GM12878 (cell line): ENCODE results near the gene NCBP2. TPM values are rescaled to one million over a fixed set of nuclear protein-coding genes. Genes with fewer than 3 reads are reported as not detected.

Experiments
- ATAC-seq: fragments of 200-7000 bp; cut with Tn5 transposase; 3 replicates; pipeline ENCODE4 v1.9.1; 2020; ENCODE audit warnings: mild to moderate bottlenecking, moderate library complexity
- BruUV-seq: library from RNA; stranded (reverse); fragments of 400-500 nt; replicated peaks from 2 replicates; lab custom pipeline; 2021; lab: Mats Ljungman, UMichigan
- CTCF ChIA-PET: fragments of 300-600 bp; sonication (Branson Sonifier 250); formaldehyde crosslinking; extraction: SDS; loops from one replicate; lab custom pipeline; 2021; ENCODE audit warnings: inconsistent platforms; lab: Yijun Ruan, JAX
- POLR2A ChIA-PET: fragments of 350-600 bp; formaldehyde crosslinking; extraction: SDS; loops from one replicate; lab custom pipeline; 2021; ENCODE audit warnings: inconsistent platforms; lab: Charles Lee
- RAD21 ChIA-PET: fragments of 300-600 bp; sonication (Branson Sonifier 250); formaldehyde crosslinking; loops from one replicate; lab custom pipeline; 2023; ENCODE audit warnings: antibody characterized with exemption; ENCODE audit not compliant: unreplicated experiment; lab: Charles Lee
- SMC1A ChIA-PET: fragments of 300-600 bp; sonication (Branson Sonifier 250); formaldehyde crosslinking; loops from one replicate; lab custom pipeline; 2023; ENCODE audit not compliant: unreplicated experiment, uncharacterized antibody; lab: Charles Lee
- DNase-seq: peaks from one replicate; pipeline ENCODE4 v3.0.0-alpha.2; 2011; ENCODE audit warnings: low read depth, low spot score
- FAIRE-seq: peaks from 3 replicates; lab custom pipeline; 2011; peaks lifted over from hg19 to GRCh38; lab: Jason Lieb, UNC
- H2AFZ ChIP-seq: 2 replicates; pipeline ENCODE4 v1.6.0; 2011; ENCODE audit warnings: low read depth, low read length, control low read depth; ENCODE audit not compliant: control insufficient read depth
- H3K27ac ChIP-seq: 2 replicates; pipeline ENCODE4 v1.5.1; 2011; ENCODE audit warnings: control low read depth; ENCODE audit not compliant: control insufficient read depth, insufficient read depth
- H3K27me3 ChIP-seq, 2 experiments: replicated peaks in 1 of 2; 2 replicates each; pipeline versions ENCODE4 v1.6.0 to v1.6.1; 2011; ENCODE audit warnings: low read length in 1 of 2; ENCODE audit not compliant: control insufficient read depth in 2 of 2, insufficient read depth in 2 of 2
- H3K36me3 ChIP-seq, 2 experiments: 2 replicates each; pipeline ENCODE4 v1.5.1; 2011; ENCODE audit warnings: low read length in 1 of 2; ENCODE audit not compliant: control insufficient read depth in 2 of 2, insufficient read depth in 2 of 2
- H3K4me1 ChIP-seq: 2 replicates; pipeline ENCODE4 v1.6.1; 2011; ENCODE audit warnings: mild to moderate bottlenecking, low read length, moderate library complexity, mixed read lengths; ENCODE audit not compliant: control insufficient read depth, insufficient read depth
- H3K4me2 ChIP-seq: 2 replicates; pipeline ENCODE4 v1.6.0; 2011; ENCODE audit warnings: control low read depth; ENCODE audit not compliant: control insufficient read depth, insufficient read depth
- H3K4me3 ChIP-seq: fragments of 200-600 bp; sonication (generic); 2 replicates; pipeline ENCODE4 v1.5.1; 2016
- H3K79me2 ChIP-seq: 2 replicates; pipeline ENCODE4 v1.6.0; 2011; ENCODE audit warnings: low read length; ENCODE audit not compliant: control insufficient read depth, insufficient read depth
- H3K9ac ChIP-seq: 2 replicates; pipeline ENCODE4 v1.8.0; 2011; ENCODE audit warnings: low read length, control low read depth, mixed read lengths; ENCODE audit not compliant: control insufficient read depth, insufficient read depth
- H3K9me3 ChIP-seq: replicated peaks from 3 replicates; pipeline ENCODE4 v1.5.1; 2011; ENCODE audit warnings: mild to moderate bottlenecking, low read length; ENCODE audit not compliant: control insufficient read depth, insufficient read depth
- H4K20me1 ChIP-seq: 2 replicates; pipeline ENCODE4 v1.6.0; 2011; ENCODE audit not compliant: control insufficient read depth, insufficient read depth
- DPF2 ChIP-seq: fragments of 450-650 bp; IDR thresholded peaks from 2 replicates; pipeline ENCODE4 v1.6.1; 2017; ENCODE audit warnings: mild to moderate bottlenecking
- EZH2 ChIP-seq: IDR thresholded peaks from 2 replicates; pipeline ENCODE4 v1.6.1; 2012; ENCODE audit warnings: low read depth, mild to moderate bottlenecking, control low read depth, inconsistent platforms, low read length, borderline replicate concordance; ENCODE audit not compliant: control insufficient read depth
- MXI1 ChIP-seq: fragments of 150-350 bp; IDR thresholded peaks from 2 replicates; pipeline ENCODE4 v1.6.1; 2011; ENCODE audit warnings: low read depth, mild to moderate bottlenecking, inconsistent platforms, low read length, improper control_type of control experiment
- NRF1 ChIP-seq: conservative IDR thresholded peaks from 2 replicates; pipeline ENCODE4 v1.6.1; 2011; ENCODE audit warnings: mild to moderate bottlenecking, low read depth, low read length, improper control_type of control experiment
- PAX8 ChIP-seq: fragments of 450-650 bp; IDR thresholded peaks from 2 replicates; pipeline ENCODE4 v1.6.1; 2017; ENCODE audit warnings: mild to moderate bottlenecking, moderate library complexity
- POU2F2 ChIP-seq: IDR thresholded peaks from 3 replicates; pipeline ENCODE4 v1.6.1; 2011; ENCODE audit warnings: low read depth, mild to moderate bottlenecking, low read length, borderline replicate concordance
- RAD51 ChIP-seq: fragments of 450-650 bp; IDR thresholded peaks from 2 replicates; pipeline ENCODE4 v1.6.1; 2016; ENCODE audit warnings: moderate library complexity, mild to moderate bottlenecking, inconsistent platforms
- RB1 ChIP-seq: fragments of 450-650 bp; formaldehyde crosslinking; IDR thresholded peaks from 2 replicates; pipeline ENCODE4 v1.6.1; 2017; ENCODE audit warnings: mild to moderate bottlenecking, borderline replicate concordance
- RUNX3 ChIP-seq: IDR thresholded peaks from 2 replicates; pipeline ENCODE4 v1.6.1; 2012; ENCODE audit warnings: low read length, inconsistent platforms
- TARDBP ChIP-seq: IDR thresholded peaks from 2 replicates; pipeline ENCODE4 v1.6.1; 2016; ENCODE audit warnings: borderline replicate concordance
- TBL1XR1 ChIP-seq: IDR thresholded peaks from 2 replicates; pipeline ENCODE4 v1.6.1; 2012; ENCODE audit warnings: low read depth, low read length, improper control_type of control experiment
- TCF12 ChIP-seq: IDR thresholded peaks from 2 replicates; pipeline ENCODE4 v1.6.1; 2011; ENCODE audit warnings: low read depth, mild to moderate bottlenecking, low read length
- YY1 ChIP-seq: IDR thresholded peaks from 2 replicates; pipeline ENCODE4 v1.6.1; 2011; ENCODE audit warnings: low read depth, mild to moderate bottlenecking, low read length
- ZNF24 ChIP-seq: fragments of 450-650 bp; IDR thresholded peaks from 2 replicates; pipeline ENCODE4 v1.6.1; 2017; ENCODE audit warnings: antibody characterized with exemption, mild to moderate bottlenecking
- WGBS: methylation state at CpG from one replicate; pipeline ENCODE4 v1.1.6; 2016; ENCODE audit warnings: low lambda C conversion rate; ENCODE audit not compliant: insufficient replicate concordance, insufficient coverage; ENCODE audit errors: missing lambda C conversion rate; 5-methylcytosine and 5-hydroxymethylcytosine counted together
- in situ Hi-C: fragments of 300-500 bp; cut with MboI; formaldehyde crosslinking; loops from 9 replicates; pipeline ENCODE4 v1.14.3; 2018; ENCODE audit warnings: mixed read lengths
- intact Hi-C: fragments of 100-400 bp; cut with micrococcal nuclease; formaldehyde crosslinking; loops from one replicate; pipeline ENCODE4 v1.14.2; 2022; ENCODE audit not compliant: unreplicated experiment
- polyA plus RNA-seq, 11 experiments: library from polyadenylated mRNA; depleted of rRNA in 4 of 11; unstranded in 6 of 11; stranded (reverse) in 5 of 11; fragments of >200 nt; fragmentation: Nextera tagmentation in 4 of 11; fragmentation: Illumina TruSeq in 1 of 11; extraction: Ambion mirVana in 4 of 11; extraction: Trizol in 1 of 11; gene quantifications; 1 replicate in 1 of 11; 2 replicates in 10 of 11; pipeline versions ENCODE4 v1.2.1 to v1.2.3, GENCODE V29; 2011 to 2016; ENCODE audit warnings: inconsistent platforms in 2 of 11, missing spikeins in 2 of 11, low read depth in 1 of 11
- total RNA-seq, 4 experiments: library from RNA; depleted of rRNA in 3 of 4; stranded (reverse); fragments of >200 nt in 3 of 4; fragmentation: Illumina TruSeq in 1 of 4; extraction: Trizol in 1 of 4; gene quantifications; 2 replicates each; pipeline versions ENCODE4 v1.2.1 to v1.2.3, GENCODE V29; 2013 to 2021
- TF ChIP-seq, protein P1 (sequence below): fragments of 450-650 bp; IDR thresholded peaks from 2 replicates; pipeline ENCODE4 v1.6.1; 2016; ENCODE audit warnings: mild to moderate bottlenecking
- TF ChIP-seq, protein P2 (sequence below): fragments of 450-650 bp; conservative IDR thresholded peaks from 2 replicates; pipeline ENCODE4 v1.6.1; 2017; ENCODE audit warnings: mild to moderate bottlenecking, moderate library complexity

NCBP2 gene
- total and polyA plus RNA-seq, 10 of the 15 experiments (the other 5 are each of a cell fraction or from before 2014, with no cell fraction given), result 59.6 to 136 (median 96.4) TPM

DNA sequence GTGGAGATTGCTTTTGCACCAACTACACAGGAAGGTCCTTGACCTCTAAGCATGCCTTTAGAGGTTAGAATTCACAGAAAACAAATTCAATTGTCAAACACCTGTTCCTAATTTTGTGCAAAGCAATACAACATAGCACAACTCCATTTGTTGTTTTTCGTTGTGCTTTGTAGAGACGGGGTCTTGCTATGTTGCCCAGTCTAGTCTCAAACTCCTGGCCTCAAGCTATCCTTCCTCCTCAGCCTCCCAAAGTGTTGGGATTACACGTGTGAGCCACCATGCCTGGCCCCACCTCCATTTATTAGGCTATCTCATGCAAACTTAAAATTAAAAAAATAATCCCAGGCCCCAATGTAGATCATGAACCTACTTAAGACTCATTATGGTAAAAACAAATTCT is 6.0 kb downstream of the NCBP2 start:
- Histone ChIP-seq H3K27ac (no peak overlapping the region), H4K20me1 (no peaks in the 10 kb centered on the region), H3K27me3 (no peaks in the 10 kb centered on the region), H3K4me1 (peaks cover 20% of the 10 kb centered on the region; the same call in 1 of the 2 replicates), H3K36me3 (peaks cover 13 to 29% of the 10 kb centered on the region in 2 experiments), H3K79me2 (peaks cover 31% of the 10 kb centered on the region), H3K9ac (no peak overlapping the region), H2AFZ (no peak overlapping the region), H3K4me2 (no peak overlapping the region), H3K4me3 (no peak overlapping the region), H3K9me3 (no peaks in the 10 kb centered on the region)
- ChIA-PET POLR2A (no interaction called here), RAD21 (no interaction called here), SMC1A (no interaction called here), CTCF (no interaction called here)
- ATAC-seq (no peak), FAIRE-seq (no peak), DNase-seq (no peak)
- in situ Hi-C loops (no loop called here), intact Hi-C loops (no loop called here)
- TF ChIP-seq YY1, result no peak
- no peak for TF ChIP-seq EZH2
- no peak for TF ChIP-seq PAX8
- TSS peak; percentile 61 for BruUV-seq
- 100% methylated on average over 3 of the region's 3 CpGs for WGBS

DNA sequence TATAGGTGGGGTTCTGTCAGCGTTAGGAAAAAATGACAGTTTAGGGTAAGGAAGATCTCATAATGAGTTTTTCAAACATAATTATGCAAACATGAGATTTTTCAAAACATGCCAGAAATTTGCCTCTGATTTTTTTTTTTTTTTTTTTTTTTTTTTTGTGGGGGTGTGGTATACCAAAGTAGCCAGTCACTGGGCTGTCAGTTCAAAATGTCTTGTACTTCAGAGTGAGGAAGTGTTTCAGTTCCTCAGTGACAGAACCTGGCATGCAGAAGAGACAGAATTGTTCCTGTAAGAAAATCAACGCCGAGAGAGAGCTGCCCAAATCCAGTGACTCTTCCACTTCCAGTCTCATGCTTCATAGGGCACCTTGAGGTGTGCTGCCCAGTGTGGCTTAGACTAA is 9.7 kb downstream of the NCBP2 start:
- SMC1A ChIA-PET, result interaction anchor here (1.9 to 4.9 kb wide), 2 partner anchors 8 to 95 kb away, joined by 6 to 38 read pairs; partner anchors contain the start of gene NCBP2
- peaks cover under 1% of the 10 kb centered on the region; the same call in 1 of the 2 replicates for H3K79me2 ChIP-seq
- TF ChIP-seq RB1 (no peak), RUNX3 (0 out of 2 replicates have a peak, but pooled peaks have one; percentile 7), TBL1XR1 (no peak), TCF12 (no peak), DPF2 (no peak), RAD51 (no peak), POU2F2 (no peak), TARDBP (no peak), MXI1 (peak; percentile 87), ZNF24 (no peak), YY1 (no peak), NRF1 (no peak)
- TF ChIP-seq, protein P1, sequence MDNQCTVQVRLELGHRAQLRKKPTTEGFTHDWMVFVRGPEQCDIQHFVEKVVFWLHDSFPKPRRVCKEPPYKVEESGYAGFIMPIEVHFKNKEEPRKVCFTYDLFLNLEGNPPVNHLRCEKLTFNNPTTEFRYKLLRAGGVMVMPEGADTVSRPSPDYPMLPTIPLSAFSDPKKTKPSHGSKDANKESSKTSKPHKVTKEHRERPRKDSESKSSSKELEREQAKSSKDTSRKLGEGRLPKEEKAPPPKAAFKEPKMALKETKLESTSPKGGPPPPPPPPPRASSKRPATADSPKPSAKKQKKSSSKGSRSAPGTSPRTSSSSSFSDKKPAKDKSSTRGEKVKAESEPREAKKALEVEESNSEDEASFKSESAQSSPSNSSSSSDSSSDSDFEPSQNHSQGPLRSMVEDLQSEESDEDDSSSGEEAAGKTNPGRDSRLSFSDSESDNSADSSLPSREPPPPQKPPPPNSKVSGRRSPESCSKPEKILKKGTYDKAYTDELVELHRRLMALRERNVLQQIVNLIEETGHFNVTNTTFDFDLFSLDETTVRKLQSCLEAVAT, result no peak
- TF ChIP-seq, protein P2, sequence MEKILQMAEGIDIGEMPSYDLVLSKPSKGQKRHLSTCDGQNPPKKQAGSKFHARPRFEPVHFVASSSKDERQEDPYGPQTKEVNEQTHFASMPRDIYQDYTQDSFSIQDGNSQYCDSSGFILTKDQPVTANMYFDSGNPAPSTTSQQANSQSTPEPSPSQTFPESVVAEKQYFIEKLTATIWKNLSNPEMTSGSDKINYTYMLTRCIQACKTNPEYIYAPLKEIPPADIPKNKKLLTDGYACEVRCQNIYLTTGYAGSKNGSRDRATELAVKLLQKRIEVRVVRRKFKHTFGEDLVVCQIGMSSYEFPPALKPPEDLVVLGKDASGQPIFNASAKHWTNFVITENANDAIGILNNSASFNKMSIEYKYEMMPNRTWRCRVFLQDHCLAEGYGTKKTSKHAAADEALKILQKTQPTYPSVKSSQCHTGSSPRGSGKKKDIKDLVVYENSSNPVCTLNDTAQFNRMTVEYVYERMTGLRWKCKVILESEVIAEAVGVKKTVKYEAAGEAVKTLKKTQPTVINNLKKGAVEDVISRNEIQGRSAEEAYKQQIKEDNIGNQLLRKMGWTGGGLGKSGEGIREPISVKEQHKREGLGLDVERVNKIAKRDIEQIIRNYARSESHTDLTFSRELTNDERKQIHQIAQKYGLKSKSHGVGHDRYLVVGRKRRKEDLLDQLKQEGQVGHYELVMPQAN, result no peak

More for the DNA sequence above, 9.7 kb downstream of the NCBP2 start:
- POLR2A ChIA-PET, result interaction anchor here (3.5 kb wide), 2 partner anchors 8 to 65 kb away, joined by 11 to 34 read pairs; partner anchors contain the start of genes NCBP2 and SENP5
- ATAC-seq (peak; percentile 84), DNase-seq (no peak), FAIRE-seq (no peak)
- RAD21 ChIA-PET, result no interaction called here
- CTCF ChIA-PET, result interaction anchor here (5.2 kb wide), 1 partner anchor 9 kb away, joined by 24 read pairs; the partner anchor contains the start of gene NCBP2
- H4K20me1 ChIP-seq, result no peaks in the 10 kb centered on the region
- H3K9me3 ChIP-seq, result no peaks in the 10 kb centered on the region
- whole genome bisulfite sequencing, result 10% methylated on average over 3 of the region's 3 CpGs
- in situ Hi-C loops, result no loop called here
- intact Hi-C loops, result no loop called here
- peak overlapping the region; percentile 50 for H3K4me2 ChIP-seq
- peaks cover 15 to 20% of the 10 kb centered on the region in 2 experiments for H3K36me3 ChIP-seq
- H2AFZ ChIP-seq, result 0 out of 2 replicates have a peak overlapping the region, but pooled peaks have one; percentile 0
- H3K27me3 ChIP-seq, result no peaks in the 10 kb centered on the region
- peaks cover 17% of the 10 kb centered on the region; the same call in 1 of the 2 replicates for H3K4me1 ChIP-seq
- no peak overlapping the region for H3K4me3 ChIP-seq
- H3K9ac ChIP-seq, result no peak overlapping the region
- H3K27ac ChIP-seq, result peak overlapping the region; percentile 65; the same call in 1 of the 2 replicates
- no TSS peak for BruUV-seq
